H1 (cell line): ENCODE data around the gene FAM120C. TPM values are rescaled to one million over a fixed set of nuclear protein-coding genes. Genes with fewer than 3 reads are reported as not detected.

Experiments
- CTCF ChIA-PET: fragments of 300-600 bp; sonication (Branson Sonifier 250); formaldehyde crosslinking; loops from one replicate; lab custom pipeline; 2021; ENCODE audit not compliant: partially characterized antibody; lab: Charles Lee
- POLR2A ChIA-PET: fragments of 300-600 bp; sonication (Branson Sonifier 250); formaldehyde crosslinking; loops from one replicate; lab custom pipeline; 2021; ENCODE audit warnings: inconsistent platforms; ENCODE audit not compliant: partially characterized antibody; lab: Charles Lee
- DNase-seq, 2 experiments: peaks; one replicate each; pipeline versions ENCODE4 v3.0.0 to v3.0.0-alpha.2; 2010 to 2022; ENCODE audit warnings: low spot score in 2 of 2, low read depth in 1 of 2, mixed read lengths in 1 of 2
- FAIRE-seq: peaks from 2 replicates; lab custom pipeline; 2011; peaks lifted over from hg19 to GRCh38; lab: Jason Lieb, UNC
- H2AFZ ChIP-seq: 2 replicates; pipeline ENCODE4 v1.8.1; 2012; ENCODE audit warnings: low read length, inconsistent platforms
- H2AK5ac ChIP-seq: 2 replicates; pipeline ENCODE4 v1.6.1; 2013; ENCODE audit warnings: low read depth, low read length
- H2BK120ac ChIP-seq: replicated peaks from 2 replicates; pipeline ENCODE3; 2013; ENCODE audit warnings: low read depth, low read length, inconsistent platforms
- H2BK12ac ChIP-seq: 2 replicates; pipeline ENCODE4 v1.6.1; 2013; ENCODE audit warnings: low read depth, low read length
- H2BK15ac ChIP-seq: 2 replicates; pipeline ENCODE4 v1.6.1; 2013; ENCODE audit warnings: low read length
- H2BK20ac ChIP-seq: 2 replicates; pipeline ENCODE4 v1.6.1; 2013; ENCODE audit warnings: low read length
- H2BK5ac ChIP-seq: 2 replicates; pipeline ENCODE4 v1.6.1; 2013; ENCODE audit warnings: low read depth, low read length
- H3K14ac ChIP-seq: 2 replicates; pipeline ENCODE4 v1.6.1; 2013; ENCODE audit warnings: inconsistent platforms; ENCODE audit not compliant: insufficient read length
- H3K18ac ChIP-seq: 2 replicates; pipeline ENCODE4 v1.6.1; 2013; ENCODE audit warnings: low read length; ENCODE audit errors: extremely low read depth
- H3K23ac ChIP-seq: 2 replicates; pipeline ENCODE4 v1.6.1; 2013; ENCODE audit warnings: inconsistent platforms; ENCODE audit not compliant: insufficient read length
- H3K23me2 ChIP-seq: 2 replicates; pipeline ENCODE4 v1.6.1; 2013; ENCODE audit warnings: low read depth, low read length
- H3K27ac ChIP-seq: 2 replicates; pipeline ENCODE4 v1.6.1; 2011; ENCODE audit warnings: low read depth, low read length, inconsistent platforms
- H3K27me3 ChIP-seq, 4 experiments: replicated peaks in 1 of 4; 1 replicate in 1 of 4; 2 replicates in 3 of 4; pipeline versions ENCODE4 v1.6.1 to v1.8.1; 2011 to 2013; ENCODE audit warnings: low read length in 3 of 4, mild to moderate bottlenecking in 3 of 4, inconsistent platforms in 2 of 4, mixed read lengths in 2 of 4, moderate library complexity in 1 of 4; ENCODE audit not compliant: control insufficient read depth in 3 of 4, insufficient read depth in 3 of 4; ENCODE audit errors: extremely low read depth in 1 of 4
- H3K36me3 ChIP-seq, 4 experiments: 2 replicates each; pipeline versions ENCODE4 v1.6.1 to v1.8.1; 2011 to 2013; ENCODE audit warnings: mild to moderate bottlenecking in 4 of 4, low read length in 3 of 4, moderate library complexity in 2 of 4, control low read depth in 1 of 4, inconsistent platforms in 1 of 4; ENCODE audit not compliant: insufficient read depth in 4 of 4, control insufficient read depth in 2 of 4
- H3K4ac ChIP-seq: replicated peaks from 2 replicates; pipeline ENCODE3; 2013; ENCODE audit warnings: low read length, low read depth, mixed read lengths, inconsistent platforms; ENCODE audit not compliant: insufficient read length
- H3K4me1 ChIP-seq, 4 experiments: replicated peaks in 1 of 4; 1 replicate in 1 of 4; 2 replicates in 3 of 4; pipeline versions ENCODE4 v1.6.1 to v1.8.1; 2011 to 2013; ENCODE audit warnings: low read length in 3 of 4, inconsistent platforms in 2 of 4, mixed read lengths in 1 of 4; ENCODE audit not compliant: insufficient read depth in 4 of 4, control insufficient read depth in 3 of 4
- H3K4me2 ChIP-seq, 2 experiments: 2 replicates each; pipeline versions ENCODE4 v1.6.1 to v1.8.1; 2011 to 2013; ENCODE audit warnings: low read depth in 2 of 2, low read length in 2 of 2, control low read depth in 1 of 2, inconsistent platforms in 1 of 2, mild to moderate bottlenecking in 1 of 2; ENCODE audit not compliant: insufficient read depth in 1 of 2
- H3K4me3 ChIP-seq, 4 experiments: fragments of 200-600, 300-600 bp in 1 of 4; sonication (generic), shearing (Covaris generic), sonication (Bioruptor Twin) in 1 of 4; 2 replicates each; pipeline versions ENCODE4 v1.5.1 to v1.8.1; 2011 to 2016; ENCODE audit warnings: low read length in 4 of 4, low read depth in 3 of 4, control low read depth in 2 of 4, inconsistent platforms in 2 of 4, mild to moderate bottlenecking in 2 of 4, mixed read lengths in 1 of 4, moderate library complexity in 1 of 4; ENCODE audit not compliant: insufficient read depth in 2 of 4; ENCODE audit errors: extremely low read depth in 1 of 4
- H3K56ac ChIP-seq: replicated peaks from 2 replicates; pipeline ENCODE3; 2013; ENCODE audit warnings: low read depth, mild to moderate bottlenecking, mixed read lengths, low read length, inconsistent platforms; ENCODE audit not compliant: insufficient read length
- H3K79me1 ChIP-seq: 2 replicates; pipeline ENCODE4 v1.6.1; 2013; ENCODE audit warnings: low read depth, low read length, control low read depth
- H3K79me2 ChIP-seq, 2 experiments: 2 replicates each; pipeline versions ENCODE4 v1.6.1 to v1.8.1; 2012 to 2013; ENCODE audit warnings: low read length in 2 of 2, mild to moderate bottlenecking in 2 of 2, inconsistent platforms in 1 of 2; ENCODE audit not compliant: insufficient read depth in 2 of 2, control insufficient read depth in 1 of 2
- H3K9ac ChIP-seq, 4 experiments: replicated peaks in 1 of 4; 1 replicate in 1 of 4; 2 replicates in 3 of 4; pipeline versions ENCODE4 v1.6.1 to v1.8.1; 2011 to 2013; ENCODE audit warnings: low read depth in 3 of 4, low read length in 3 of 4, control low read depth in 2 of 4, mild to moderate bottlenecking in 2 of 4, moderate library complexity in 2 of 4, inconsistent platforms in 1 of 4; ENCODE audit errors: extremely low read depth in 1 of 4
- H3K9me3 ChIP-seq, 2 experiments: 2 replicates each; pipeline versions ENCODE4 v1.6.1 to v1.8.1; 2012 to 2013; ENCODE audit warnings: mild to moderate bottlenecking in 2 of 2, moderate library complexity in 2 of 2, control low read depth in 1 of 2, inconsistent platforms in 1 of 2, low read depth in 1 of 2, low read length in 1 of 2, mixed read lengths in 1 of 2; ENCODE audit not compliant: insufficient read depth in 2 of 2
- H4K20me1 ChIP-seq, 2 experiments: replicated peaks in 1 of 2; 2 replicates each; pipeline versions ENCODE3 to v1.8.1; 2011 to 2013; ENCODE audit warnings: inconsistent platforms in 2 of 2, low read length in 2 of 2, mild to moderate bottlenecking in 1 of 2; ENCODE audit not compliant: insufficient read depth in 2 of 2, control insufficient read depth in 1 of 2
- H4K5ac ChIP-seq: 2 replicates; pipeline ENCODE4 v1.6.1; 2013; ENCODE audit warnings: low read length, low read depth, mixed read lengths, inconsistent platforms; ENCODE audit not compliant: insufficient read length
- H4K8ac ChIP-seq: 2 replicates; pipeline ENCODE4 v1.8.0; 2013; ENCODE audit warnings: mild to moderate bottlenecking, moderate library complexity, low read length, inconsistent platforms; ENCODE audit not compliant: insufficient read depth; ENCODE audit errors: extremely low read depth
- H4K91ac ChIP-seq: replicated peaks from 2 replicates; pipeline ENCODE3; 2013; ENCODE audit warnings: low read length, mixed read lengths, inconsistent platforms; ENCODE audit not compliant: insufficient read length
- EP300 ChIP-seq, 2 experiments: IDR thresholded peaks; 1 replicate in 1 of 2; 2 replicates in 1 of 2; pipeline ENCODE4 v1.6.1; 2011 to 2012; ENCODE audit warnings: low read depth in 2 of 2, low read length in 2 of 2, mild to moderate bottlenecking in 2 of 2, borderline replicate concordance in 1 of 2, inconsistent platforms in 1 of 2, moderate library complexity in 1 of 2
- HDAC6 ChIP-seq: IDR thresholded peaks from one replicate; pipeline ENCODE4 v1.7.1; 2012; ENCODE audit warnings: low read depth, mild to moderate bottlenecking, inconsistent platforms, low read length, moderate library complexity
- KDM4A ChIP-seq: IDR thresholded peaks from one replicate; pipeline ENCODE4 v1.7.1; 2012; ENCODE audit warnings: low read depth, mild to moderate bottlenecking, moderate library complexity, low read length, inconsistent platforms; ENCODE audit not compliant: severe bottlenecking
- NANOG ChIP-seq: IDR thresholded peaks from 2 replicates; pipeline ENCODE4 v1.6.1; 2011; ENCODE audit warnings: low read length, low read depth, mild to moderate bottlenecking, inconsistent platforms; ENCODE audit not compliant: insufficient read depth, poor library complexity, severe bottlenecking
- NRF1 ChIP-seq: IDR thresholded peaks from 2 replicates; pipeline ENCODE4 v1.6.1; 2011; ENCODE audit warnings: mild to moderate bottlenecking, low read depth, low read length, improper control_type of control experiment
- POLR2A ChIP-seq, 2 experiments: IDR thresholded peaks; 1 replicate in 1 of 2; 2 replicates in 1 of 2; pipeline ENCODE4 v1.6.1; 2011; ENCODE audit warnings: low read depth in 2 of 2, low read length in 2 of 2, mild to moderate bottlenecking in 2 of 2; ENCODE audit errors: control extremely low read depth in 1 of 2
- POLR2AphosphoS5 ChIP-seq: IDR thresholded peaks from 2 replicates; pipeline ENCODE4 v1.6.1; 2011; ENCODE audit warnings: low read depth, low read length
- RXRA ChIP-seq: IDR thresholded peaks from 2 replicates; pipeline ENCODE4 v1.6.1; 2011; ENCODE audit warnings: low read depth, mild to moderate bottlenecking, low read length, moderate library complexity; ENCODE audit not compliant: insufficient read depth
- SAP30 ChIP-seq: fragments of 300-600 bp; sonication (generic); IDR thresholded peaks from 2 replicates; pipeline ENCODE4 v1.7.1; 2012; ENCODE audit warnings: low read length, moderate library complexity, mild to moderate bottlenecking, inconsistent platforms; ENCODE audit not compliant: insufficient read depth, insufficient replicate concordance
- TAF1 ChIP-seq: IDR thresholded peaks from 2 replicates; pipeline ENCODE4 v1.6.1; 2011; ENCODE audit warnings: mild to moderate bottlenecking, low read depth, low read length
- TAF7 ChIP-seq: optimal IDR thresholded peaks from 2 replicates; pipeline ENCODE3; 2011; ENCODE audit warnings: low read depth, mild to moderate bottlenecking, inconsistent platforms, low read length, moderate library complexity, borderline replicate concordance
- TBP ChIP-seq: IDR thresholded peaks from 2 replicates; pipeline ENCODE4 v1.6.1; 2011; ENCODE audit warnings: low read depth, low read length, improper control_type of control experiment
- ZNF274 ChIP-seq: IDR thresholded peaks from 2 replicates; pipeline ENCODE4 v1.7.0; 2012; ENCODE audit warnings: low read length, borderline replicate concordance; ENCODE audit errors: extremely low read depth
- WGBS, 2 experiments: shearing (Covaris generic) in 1 of 2; methylation state at CpG; one replicate each; pipeline versions ENCODE4 v1.1.6 to v1.1.7; 2013 to 2015; ENCODE audit warnings: low lambda C conversion rate in 2 of 2, mixed read lengths in 2 of 2, inconsistent platforms in 1 of 2, low coverage in 1 of 2, missing lambda C conversion rate in 1 of 2; ENCODE audit not compliant: insufficient replicate concordance in 2 of 2, insufficient coverage in 1 of 2, insufficient read length in 1 of 2; ENCODE audit errors: extremely low coverage in 1 of 2, missing lambda C conversion rate in 1 of 2; 5-methylcytosine and 5-hydroxymethylcytosine counted together
- polyA plus RNA-seq, 7 experiments: library from polyadenylated mRNA; depleted of rRNA in 3 of 7; stranded (reverse) in 5 of 7; unstranded in 2 of 7; fragments of >200 nt in 5 of 7; fragments of 200-250 nt in 2 of 7; gene quantifications; 1 replicate in 5 of 7; 2 replicates in 1 of 7; 4 replicates in 1 of 7; pipeline versions ENCODE4 v1.2.1 to v1.2.3, GENCODE V29; 2011 to 2013; ENCODE audit warnings: missing spikeins in 2 of 7, mixed read lengths in 2 of 7
- total RNA-seq: library from RNA; stranded (reverse); fragmentation: NEBNext Ultra II Directional; extraction: Animal tissue kit (Norgen Biotek cat#: 25700); gene quantifications from 2 replicates; pipeline ENCODE4 v1.2.1, GENCODE V29; 2021

Gene FAM120C
- total and polyA plus RNA-seq, 2 of the 8 experiments (the other 6 are each of a cell fraction or from before 2014, with no cell fraction given) = 4.4 to 8.1 TPM

- Histone ChIP-seq H3K14ac (no peak overlapping the region), H3K9ac (peak overlapping the region in 1 of 4 experiments; percentile 94; a peak in 1 of 7 replicates), H3K23ac (no peak overlapping the region), H2BK12ac (no peak overlapping the region), H3K4me1 (peaks cover 1 to 7% (median 3%) of the 10 kb centered on the region in 4 experiments; a peak in 3 of 7 replicates), H2BK120ac (no peak overlapping the region), H3K79me2 (no peaks in the 10 kb centered on the region), H3K23me2 (peaks cover 7% of the 10 kb centered on the region), H3K18ac (no peak overlapping the region; the same call in 1 of the 2 replicates), H3K27me3 (no peaks in the 10 kb centered on the region), H3K9me3 (no peaks in the 10 kb centered on the region), H4K20me1 (no peaks in the 10 kb centered on the region), H3K56ac (peak overlapping the region; percentile 16), H2BK5ac (no peak overlapping the region), H3K4me3 (peak overlapping the region; percentile 72 to 90 (median 78)), H3K36me3 (peaks cover 0 to 27% (median 8%) of the 10 kb centered on the region in 4 experiments; a peak in 7 of 8 replicates), H2AK5ac (no peak overlapping the region), H4K91ac (no peak overlapping the region), H3K79me1 (no peaks in the 10 kb centered on the region), H3K27ac (no peak overlapping the region), H3K4ac (no peak overlapping the region), H4K8ac (no peak overlapping the region), H2BK15ac (no peak overlapping the region), H2AFZ (no peak overlapping the region), H3K4me2 (peak overlapping the region; percentile 78 to 88), H4K5ac (no peak overlapping the region), H2BK20ac (no peak overlapping the region)
- TF ChIP-seq TAF1 (no peak), TAF7 (no peak), ZNF274 (no peak), POLR2A (IDR thresholded peaks at IDR 0.05; ENCODE audit: control extremely low read depth in 1 of 2, low read depth in 2 of 2, low read length in 2 of 2) (no peak), POLR2AphosphoS5 (no peak), NRF1 (no peak), EP300 (IDR thresholded peaks at IDR 0.05; ENCODE audit: borderline replicate concordance in 1 of 2, low read depth in 2 of 2, low read length in 2 of 2) (no peak), RXRA (no peak), KDM4A (no peak), TBP (no peak), SAP30 (no peak), HDAC6 (no peak), NANOG (no peak)
- no peak for DNase-seq
- ChIA-PET POLR2A (interaction anchor here (0.6 to 3.4 kb wide), 7 partner anchors 10 to 397 kb away, joined by 3 to 18 read pairs (median 4); partner anchors contain the start of genes FAM120C and TSR2), CTCF (interaction anchor here (0.5 to 1.6 kb wide), 4 partner anchors 58 to 363 kb away, joined by 3 read pairs; no protein-coding TSS in a partner anchor)
- WGBS, 2 experiments = 3% methylated on average over 8 of the region's 11 CpGs; no CpG with 5 or more reads in 1 of the 2 experiments
- FAIRE-seq = no peak
These were observed 140.0 kb downstream of the FAM120C start for GRCh38 chrX:54043056-54043455.
